NK-92 treated with Interleukin-12 subunit alpha and Interleukin-12 subunit beta, amount 100 ng/mL, for 24 hours (cell line): ENCODE data around the gene SRSF9.
"Not testable (repeated sequence)": the region's sequence is repeated elsewhere in the genome, so short reads cannot be mapped to it uniquely, and the experiment has no call there.

ENCODE experiments used
- DNase-seq: peaks from one replicate; lab custom pipeline; 2025; lab: John Stamatoyannopoulos, UW

SRSF9 gene

GRCh38 chr12:120447992-120448391 is 21.6 kb downstream of the SRSF9 start:
- DNase-seq, result no peak

DNA sequence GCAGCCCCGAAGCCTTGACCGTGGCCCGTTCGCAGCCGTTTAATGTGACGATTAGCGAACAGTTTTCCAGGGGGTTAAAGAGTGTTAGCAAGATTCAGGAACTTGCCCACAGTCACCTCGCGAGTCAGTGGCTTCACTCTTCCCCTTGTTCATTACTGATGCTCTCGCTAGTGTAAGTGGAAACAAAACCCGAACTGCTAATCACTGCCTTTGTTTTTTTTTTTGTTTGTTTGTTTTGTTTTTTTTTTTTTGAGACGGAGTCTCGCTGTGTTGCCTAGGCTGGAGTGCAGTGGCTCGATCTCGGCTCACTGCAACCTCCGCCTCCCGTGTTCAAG is 22.7 kb downstream of the SRSF9 start:
- not testable (repeated sequence) for DNase-seq

DNA sequence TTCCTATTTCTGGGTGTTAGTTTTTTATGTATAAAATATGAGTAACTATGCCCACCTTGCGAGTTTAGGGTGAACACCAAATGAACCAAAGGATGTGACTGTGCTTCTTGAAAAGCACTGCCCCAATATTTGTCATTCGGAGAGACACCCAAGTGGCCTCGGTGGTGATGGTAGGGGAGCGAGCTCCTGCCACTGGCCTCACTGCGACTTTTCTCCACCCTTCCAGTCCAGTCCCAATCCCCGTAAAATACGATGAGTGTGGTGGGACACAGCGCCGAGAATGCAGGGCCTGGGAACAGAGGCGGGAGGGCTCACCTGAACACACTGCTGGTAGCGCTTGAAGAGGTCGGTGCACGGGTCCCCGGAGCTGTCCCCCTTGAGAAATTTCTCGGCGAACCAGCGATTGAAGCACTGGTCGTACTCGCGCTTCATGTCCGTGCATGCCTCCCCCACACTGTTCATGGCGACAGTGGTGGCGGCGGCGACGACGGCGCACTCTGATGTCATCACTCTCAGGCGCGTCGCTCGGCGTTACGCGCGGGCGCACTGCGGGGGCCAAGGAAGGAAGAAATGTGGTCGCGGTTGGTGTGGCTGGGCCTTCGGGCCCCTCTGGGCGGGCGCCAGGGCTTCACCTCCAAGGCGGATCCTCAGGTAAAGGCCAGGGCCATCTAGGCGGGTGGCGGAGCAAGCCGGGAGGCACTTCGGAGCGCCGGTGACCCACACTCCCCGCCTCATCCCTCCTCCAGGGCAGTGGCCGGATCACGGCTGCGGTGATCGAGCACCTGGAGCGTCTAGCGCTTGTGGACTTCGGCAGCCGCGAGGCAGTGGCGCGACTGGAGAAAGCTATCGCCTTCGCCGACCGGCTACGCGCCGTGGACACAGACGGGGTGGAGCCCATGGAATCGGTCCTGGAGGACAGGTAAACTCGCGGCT is 23.4 kb downstream of the SRSF9 start, which contains the start of the genes GATC and TRIAP1:
GATC (plus strand) TSS at position 534 of the 933 bp plus-strand sequence; CDS start at position 571, 37 bp downstream.
TRIAP1 (minus strand) TSS at position 474 of the 933 bp plus-strand sequence; CDS start at position 462, 12 bp downstream.
- DNase-seq, result peak; percentile 65

DNA sequence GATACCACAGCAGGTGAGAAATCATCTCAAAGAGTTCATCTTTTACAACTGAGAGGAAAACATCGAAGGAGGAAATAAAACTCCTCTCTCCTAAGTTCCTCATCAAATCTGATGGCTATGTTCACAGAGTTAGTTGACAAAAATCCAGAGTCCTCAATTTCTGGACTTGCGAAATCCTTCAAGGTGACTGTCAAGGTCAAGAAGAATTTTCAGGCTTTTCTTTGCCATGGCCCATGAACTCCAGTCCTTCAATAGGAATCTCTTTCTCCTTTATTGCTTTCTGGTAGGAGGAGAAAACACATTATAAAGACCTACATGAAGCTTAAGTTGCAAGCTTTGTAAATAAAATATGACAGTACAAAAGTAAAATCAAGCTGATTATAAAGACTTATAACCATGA is 24.9 kb downstream of the SRSF9 start:
- DNase-seq, result no peak

GRCh38 chr12:120439646-120440247 is 29.8 kb downstream of the SRSF9 start:
- DNase-seq, result peak; percentile 36

DNA sequence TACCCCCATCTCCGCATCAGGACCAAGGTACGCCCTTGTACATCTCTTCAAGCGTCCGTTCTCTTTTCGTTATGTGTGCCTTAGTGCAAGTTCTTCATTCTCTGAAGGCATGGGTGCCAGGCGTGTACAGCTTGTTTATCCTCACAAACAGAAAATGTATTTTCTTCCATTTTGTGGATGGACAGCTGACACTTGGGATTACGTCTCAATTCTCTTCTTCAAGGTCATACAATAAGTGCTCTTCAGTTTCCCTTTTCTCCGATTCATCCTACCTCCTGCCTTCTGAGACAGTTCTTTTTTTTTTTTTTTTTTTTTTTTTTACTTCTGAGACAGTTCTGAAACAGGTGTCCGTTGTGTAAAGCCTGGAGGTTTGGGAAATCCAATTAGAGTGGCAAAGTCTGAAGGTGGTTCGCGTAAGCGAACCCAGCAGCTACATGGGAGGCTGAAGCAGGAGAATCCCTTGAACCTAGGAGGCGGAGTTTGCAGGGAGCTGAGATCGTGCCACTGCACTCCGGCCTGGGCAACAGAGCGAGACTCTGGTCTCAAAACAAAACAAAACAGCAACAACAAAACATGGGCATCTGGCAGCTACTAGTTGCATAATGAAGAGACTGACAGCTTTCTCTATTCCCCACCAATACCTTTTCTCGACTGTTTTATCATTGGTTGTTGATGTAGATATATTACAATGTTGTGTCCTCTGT is 30.9 kb downstream of the SRSF9 start:
- no peak for DNase-seq

- peak; percentile 93 for DNase-seq
These were observed 31.6 kb downstream of the SRSF9 start, which contains the start of gene COX6A1 for GRCh38 chr12:120437735-120438494. Gene COX6A1, plus strand, starts transcription at chr12:120438113. Its CDS starts 14 bp downstream, at chr12:120438127.

GRCh38 chr12:120432772-120433525 is 36.6 kb downstream of the SRSF9 start:
- DNase-seq, result no peak

GRCh38 chr12:120429368-120429767 is 40.2 kb downstream of the SRSF9 start:
- DNase-seq, result no peak

GRCh38 chr12:120428597-120429229 is 40.8 kb downstream of the SRSF9 start:
- DNase-seq, result no peak

DNA sequence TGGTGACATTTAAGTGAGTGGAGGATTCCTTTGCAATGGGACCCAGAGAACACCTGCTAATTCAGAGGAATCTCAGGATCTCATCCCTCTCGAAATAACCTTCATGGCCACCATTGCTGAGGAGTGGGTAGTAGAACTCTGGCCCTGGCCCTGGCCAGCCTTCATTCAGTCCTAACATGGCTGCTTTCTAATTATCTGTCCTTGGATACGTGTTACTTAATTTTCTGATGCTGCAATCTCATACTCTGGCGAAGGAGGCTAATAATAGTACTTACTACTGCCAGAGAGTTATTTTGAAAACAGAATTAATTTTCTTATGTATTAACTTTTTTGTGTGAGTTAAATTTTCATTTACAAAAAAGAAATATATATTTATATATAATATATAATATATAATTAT is 43.8 kb downstream of the SRSF9 start:
- DNase-seq, result no peak

DNA sequence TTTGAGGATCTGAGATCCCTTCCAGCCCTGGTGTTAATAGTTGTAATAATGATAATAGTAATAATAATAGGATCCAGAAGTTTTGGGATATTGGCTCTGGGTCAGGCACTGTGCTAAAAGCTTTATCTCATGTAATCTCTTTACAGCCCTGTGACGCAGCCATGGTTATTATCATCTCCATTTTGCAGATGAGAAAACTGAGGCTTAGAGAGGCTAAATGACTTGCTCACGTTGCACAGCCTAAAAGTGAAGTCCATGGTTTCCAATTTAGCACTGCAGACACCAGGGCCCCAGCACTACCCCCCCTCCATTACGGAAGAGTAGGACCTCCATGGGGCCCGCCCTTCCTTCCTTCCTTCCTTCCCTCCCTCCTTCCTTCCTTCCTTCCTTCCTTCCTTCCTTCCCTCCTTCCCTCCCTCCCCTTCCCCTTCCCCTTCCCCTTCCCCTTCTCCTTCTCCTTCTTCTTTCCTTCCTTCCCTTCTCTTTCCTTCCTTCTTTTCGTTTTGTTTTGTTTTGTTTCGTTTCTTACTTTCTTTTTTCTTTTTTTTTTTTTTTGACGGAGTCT is 46.6 kb downstream of the SRSF9 start:
- DNase-seq, result no peak

DNA sequence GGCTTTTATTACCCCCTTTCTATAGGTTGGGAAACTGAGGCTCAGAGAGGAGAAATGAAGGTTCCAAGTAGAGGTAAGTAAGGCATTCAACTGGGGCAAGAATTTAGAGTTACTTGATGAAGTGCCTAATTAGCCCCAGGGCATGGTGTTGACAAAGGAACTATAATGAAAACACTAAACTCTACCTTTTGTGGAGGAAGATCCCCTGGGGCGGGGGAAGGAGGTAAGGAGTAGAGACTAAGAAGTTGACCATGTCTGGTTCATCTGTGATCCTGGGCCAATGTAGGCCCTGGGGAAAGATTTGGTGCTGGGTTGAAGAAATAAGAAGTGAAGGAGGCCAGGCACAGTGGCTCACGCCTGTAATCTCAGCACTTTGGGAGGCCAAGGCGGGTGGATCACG is 47.8 kb downstream of the SRSF9 start:
- DNase-seq, result no peak

GRCh38 chr12:120417917-120418580 is 51.5 kb downstream of the SRSF9 start:
- no peak for DNase-seq

GRCh38 chr12:120416490-120417216 is 52.9 kb downstream of the SRSF9 start:
- DNase-seq, result no peak

DNA sequence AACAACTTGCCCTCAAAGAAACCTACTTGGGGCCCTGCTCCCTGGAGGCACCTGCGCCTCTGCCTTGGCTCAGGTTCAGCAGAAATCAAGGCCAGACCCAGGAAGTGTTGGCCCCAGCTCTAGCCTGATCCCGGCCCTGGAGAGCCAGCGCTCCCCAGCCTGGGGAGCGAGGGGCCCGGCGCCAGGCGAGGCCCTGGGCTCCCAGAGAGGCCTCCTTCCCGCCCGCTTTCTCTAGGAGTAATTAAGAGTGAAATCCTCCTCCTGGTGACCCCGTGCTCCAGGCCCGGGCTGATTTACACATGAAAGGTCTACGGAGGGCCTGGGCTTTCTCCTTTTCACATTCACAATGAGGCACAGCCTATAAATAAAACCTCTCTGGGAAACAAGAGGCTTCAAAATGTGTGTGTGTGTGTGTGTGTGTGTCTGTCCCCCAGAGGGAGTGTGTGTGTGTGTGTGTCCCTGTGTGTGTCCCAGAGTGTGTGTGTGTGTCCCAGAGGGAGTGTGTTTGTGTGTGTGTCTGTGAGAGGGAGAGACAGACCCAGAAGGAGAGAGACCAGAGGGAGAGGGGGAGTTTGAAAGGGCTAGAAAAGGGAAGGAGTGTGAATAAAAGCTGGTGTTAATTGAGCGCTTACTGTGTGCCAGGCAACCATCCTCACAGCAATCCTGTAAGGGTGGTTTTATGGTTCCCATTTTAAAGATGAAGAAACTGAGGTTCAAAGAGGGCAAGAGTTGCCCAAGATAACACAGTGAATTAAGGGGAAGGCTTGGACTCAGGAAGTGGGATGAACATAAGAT is 55.5 kb downstream of the SRSF9 start:
- DNase-seq, result no peak

GRCh38 chr12:120412421-120412820 is 57.1 kb downstream of the SRSF9 start:
- no peak for DNase-seq
